ENCODE measurements around the gene ZNF467. TPM values are rescaled to one million over a fixed set of nuclear protein-coding genes. Genes with fewer than 3 reads are reported as not detected.

The ZNF467 gene
- total and polyA plus RNA-seq, 2 of the 8 experiments (the other 6 are each of a cell fraction or from before 2014, with no cell fraction given) = 0.50 to 0.51 TPM

DNA sequence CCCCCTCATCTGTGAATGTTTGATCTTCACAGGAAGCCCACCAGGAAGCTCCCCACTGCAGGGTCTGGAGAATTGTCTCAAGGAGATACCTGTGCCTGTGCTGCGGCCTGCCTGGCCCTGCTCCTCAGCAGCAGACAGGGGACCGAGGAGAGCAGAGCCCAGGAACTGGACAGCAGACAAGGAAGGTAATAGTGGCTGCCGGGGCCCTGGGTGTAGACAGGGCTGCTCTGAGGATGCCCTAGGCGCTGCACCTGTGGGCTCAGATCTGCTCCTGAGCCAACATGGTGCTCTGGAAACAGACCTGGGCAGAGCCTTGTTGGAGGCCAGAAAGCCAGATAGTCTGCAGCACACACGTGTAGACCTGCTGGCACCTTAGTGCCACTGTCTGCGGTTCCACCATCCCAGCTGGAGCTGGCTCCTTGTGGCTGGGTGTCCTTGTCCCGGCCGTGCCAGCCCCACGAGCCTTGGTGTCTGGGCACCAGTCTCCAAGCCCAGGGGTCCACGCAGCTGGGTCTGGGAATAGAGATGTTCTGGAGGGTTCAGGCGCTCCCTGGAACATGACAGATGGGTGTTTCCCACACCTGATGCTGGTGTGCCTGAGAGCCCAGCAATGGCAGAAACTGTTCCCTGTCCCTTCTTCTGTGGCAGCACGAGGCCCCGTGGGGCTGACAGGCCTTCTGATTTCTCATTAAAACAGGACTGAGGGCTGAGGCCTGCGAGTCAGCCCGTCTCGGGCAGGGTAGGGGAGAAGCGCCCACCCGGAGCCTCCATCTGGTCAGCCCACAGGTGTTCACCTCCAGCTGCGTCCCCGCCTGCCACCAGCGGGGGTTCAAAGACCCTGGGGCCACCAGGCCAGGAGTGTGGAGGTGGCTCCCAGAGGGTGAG is 44.7 kb downstream of the ZNF467 start:
- H3K27ac ChIP-seq (ENCODE audit: low read depth, low read length) = no peak overlapping the region
- no peak overlapping the region for H2BK5ac ChIP-seq (ENCODE audit: low read depth, low read length)
- H2BK20ac ChIP-seq (ENCODE audit: low read length) = no peak overlapping the region
- DNase-seq (ENCODE audit: low read depth in 1 of 2, low spot score in 2 of 2) (no peak), FAIRE-seq (no peak)
- H4K8ac ChIP-seq (ENCODE audit: extremely low read depth, insufficient read depth, low read length) = no peak overlapping the region; the same call in 1 of the 2 replicates
- POLR2A ChIA-PET (ENCODE audit: partially characterized antibody) = interaction anchor here (0.8 kb wide), 1 partner anchor 12 kb away, joined by 3 read pairs; no protein-coding TSS in a partner anchor
- no peak overlapping the region for H2BK15ac ChIP-seq (ENCODE audit: low read length)
- no peak overlapping the region for H4K91ac ChIP-seq (replicated peaks; ENCODE audit: insufficient read length, low read length)
- no peak overlapping the region for H3K9ac ChIP-seq (replicated peaks in 1 of 4; ENCODE audit: extremely low read depth in 1 of 4, low read depth in 3 of 4, low read length in 3 of 4)
- H3K4me3 ChIP-seq (ENCODE audit: extremely low read depth in 1 of 4, insufficient read depth in 2 of 4, low read depth in 3 of 4, low read length in 4 of 4) = no peak overlapping the region
- H3K23me2 ChIP-seq (ENCODE audit: low read depth, low read length) = no peaks in the 10 kb centered on the region
- H3K56ac ChIP-seq (replicated peaks; ENCODE audit: insufficient read length, low read depth, low read length) = no peak overlapping the region
- H4K5ac ChIP-seq (ENCODE audit: insufficient read length, low read depth, low read length) = no peak overlapping the region
- H3K4me1 ChIP-seq (replicated peaks in 1 of 4; ENCODE audit: control insufficient read depth in 3 of 4, insufficient read depth in 4 of 4, low read length in 3 of 4) = no peaks in the 10 kb centered on the region
- H2BK120ac ChIP-seq (replicated peaks; ENCODE audit: low read depth, low read length) = no peak overlapping the region
- 89% methylated on average over 21 of the region's 21 CpGs; no CpG with 5 or more reads in 1 of the 2 experiments for WGBS, 2 experiments (ENCODE audit: extremely low coverage in 1 of 2, insufficient coverage in 1 of 2, insufficient read length in 1 of 2, insufficient replicate concordance in 2 of 2, low coverage in 1 of 2, low lambda C conversion rate in 2 of 2, missing lambda C conversion rate in 1 of 2)
- H3K4me2 ChIP-seq (ENCODE audit: insufficient read depth in 1 of 2, low read depth in 2 of 2, low read length in 2 of 2) = no peak overlapping the region
- H3K79me1 ChIP-seq (ENCODE audit: low read depth, low read length) = no peaks in the 10 kb centered on the region
- no peak overlapping the region for H3K23ac ChIP-seq (ENCODE audit: insufficient read length)
- H3K36me3 ChIP-seq (ENCODE audit: control insufficient read depth in 2 of 4, insufficient read depth in 4 of 4, low read length in 3 of 4) = peaks cover 3 to 13% (median 9%) of the 10 kb centered on the region in 4 experiments; a peak in 7 of 8 replicates
- no peak overlapping the region for H2AK5ac ChIP-seq (ENCODE audit: low read depth, low read length)
- H3K9me3 ChIP-seq (ENCODE audit: insufficient read depth in 2 of 2, low read depth in 1 of 2, low read length in 1 of 2) = no peaks in the 10 kb centered on the region
- H3K4ac ChIP-seq (replicated peaks; ENCODE audit: insufficient read length, low read depth, low read length) = no peak overlapping the region
- no peak overlapping the region for H3K18ac ChIP-seq (ENCODE audit: extremely low read depth, low read length)
- no peak overlapping the region for H3K14ac ChIP-seq (ENCODE audit: insufficient read length)
- no peak overlapping the region for H2AFZ ChIP-seq (ENCODE audit: low read length)
- CTCF ChIA-PET (ENCODE audit: partially characterized antibody) = interaction anchor here (1.1 to 3.8 kb wide), 7 partner anchors 12 to 133 kb away, joined by 3 to 17 read pairs (median 3); no protein-coding TSS in a partner anchor
- peaks cover 0 to 9% of the 10 kb centered on the region in 2 experiments for H4K20me1 ChIP-seq (replicated peaks in 1 of 2; ENCODE audit: control insufficient read depth in 1 of 2, insufficient read depth in 2 of 2, low read length in 2 of 2)
- no peaks in the 10 kb centered on the region for H3K79me2 ChIP-seq (ENCODE audit: control insufficient read depth in 1 of 2, insufficient read depth in 2 of 2, low read length in 2 of 2)
- no peaks in the 10 kb centered on the region for H3K27me3 ChIP-seq (replicated peaks in 1 of 4; ENCODE audit: control insufficient read depth in 3 of 4, extremely low read depth in 1 of 4, insufficient read depth in 3 of 4, low read length in 3 of 4)
- no peak overlapping the region for H2BK12ac ChIP-seq (ENCODE audit: low read depth, low read length)
- TF ChIP-seq NANOG (IDR thresholded peaks at IDR 0.05; ENCODE audit: insufficient read depth, low read depth, low read length, poor library complexity, severe bottlenecking) (no peak), BCL11A (IDR thresholded peaks at IDR 0.05; ENCODE audit: low read depth in 2 of 2, low read length in 2 of 2) (no peak), MAFK (IDR thresholded peaks at IDR 0.05; ENCODE audit: low read depth, low read length) (no peak), RFX5 (IDR thresholded peaks at IDR 0.05; ENCODE audit: borderline replicate concordance, low read depth, low read length) (no peak), BRCA1 (IDR thresholded peaks at IDR 0.05; ENCODE audit: low read depth, low read length) (no peak), SIRT6 (IDR thresholded peaks at IDR 0.05; ENCODE audit: low read length) (no peak), GTF2F1 (IDR thresholded peaks at IDR 0.05; ENCODE audit: borderline replicate concordance, low read depth, low read length) (no peak), CTBP2 (IDR thresholded peaks at IDR 0.05; ENCODE audit: borderline replicate concordance, insufficient read depth, insufficient read length, low read length) (no peak), KDM4A (IDR thresholded peaks at IDR 0.05; ENCODE audit: low read depth, low read length, severe bottlenecking) (no peak)
- TF ChIP-seq, protein P1, sequence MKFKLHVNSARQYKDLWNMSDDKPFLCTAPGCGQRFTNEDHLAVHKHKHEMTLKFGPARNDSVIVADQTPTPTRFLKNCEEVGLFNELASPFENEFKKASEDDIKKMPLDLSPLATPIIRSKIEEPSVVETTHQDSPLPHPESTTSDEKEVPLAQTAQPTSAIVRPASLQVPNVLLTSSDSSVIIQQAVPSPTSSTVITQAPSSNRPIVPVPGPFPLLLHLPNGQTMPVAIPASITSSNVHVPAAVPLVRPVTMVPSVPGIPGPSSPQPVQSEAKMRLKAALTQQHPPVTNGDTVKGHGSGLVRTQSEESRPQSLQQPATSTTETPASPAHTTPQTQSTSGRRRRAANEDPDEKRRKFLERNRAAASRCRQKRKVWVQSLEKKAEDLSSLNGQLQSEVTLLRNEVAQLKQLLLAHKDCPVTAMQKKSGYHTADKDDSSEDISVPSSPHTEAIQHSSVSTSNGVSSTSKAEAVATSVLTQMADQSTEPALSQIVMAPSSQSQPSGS (IDR thresholded peaks at IDR 0.05; ENCODE audit: low read length) = no peak

All from H1 (cell line).